HG03175 (cell line): ENCODE data around the gene NF1.
"Not testable (repeated sequence)": the region's sequence is repeated elsewhere in the genome, so short reads cannot be mapped to it uniquely, and the experiment has no call there.

Experiments
- ATAC-seq: cut with Tn5 transposase; IDR thresholded peaks from one replicate; pipeline ENCODE4 v1.9.1; 2021; ENCODE audit warnings: mild to moderate bottlenecking, moderate library complexity; ENCODE audit not compliant: unreplicated experiment

The NF1 gene

DNA sequence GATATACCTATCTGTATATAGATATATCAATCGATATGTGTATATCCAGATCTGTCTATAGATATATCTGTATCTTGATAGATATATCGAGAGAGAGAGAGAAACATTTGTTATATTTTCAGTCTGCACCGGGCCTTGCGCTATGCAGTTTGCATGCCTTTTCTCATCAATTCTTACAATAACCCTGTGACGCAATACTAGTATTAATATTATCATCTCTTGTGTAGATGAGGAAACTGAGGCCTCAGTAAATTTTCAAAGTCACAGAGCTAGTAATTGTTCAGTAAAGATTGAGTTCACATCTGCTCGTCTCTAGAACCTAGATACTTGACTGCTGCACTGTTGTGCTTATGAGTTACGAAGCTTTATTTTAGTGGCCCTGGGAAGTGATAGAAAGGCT, 77.6 kb downstream of the NF1 start:
- no peak for ATAC-seq

- no peak for ATAC-seq
Observed at GRCh38 chr17:31174215-31174614, 79.4 kb downstream of the NF1 start.

DNA sequence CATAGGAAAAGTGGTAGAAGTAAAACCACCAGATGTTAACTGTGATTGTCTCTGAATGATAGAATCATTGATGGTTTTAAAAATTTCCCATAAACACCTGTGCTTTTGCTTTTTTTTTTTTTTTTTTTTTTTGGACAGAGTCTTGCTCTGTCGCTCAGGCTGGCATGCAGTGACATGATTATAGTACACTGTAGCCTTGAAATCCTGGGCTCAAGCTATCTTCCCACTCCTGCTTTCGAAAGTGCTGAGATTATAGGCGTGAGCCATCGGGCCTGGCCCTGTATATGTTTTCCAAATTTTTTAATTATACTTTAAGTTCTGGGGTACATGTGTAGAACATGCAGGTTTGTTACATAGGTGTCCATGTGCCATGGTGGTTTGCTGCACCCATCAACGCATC, 80.5 kb downstream of the NF1 start:
- ATAC-seq: no peak

DNA sequence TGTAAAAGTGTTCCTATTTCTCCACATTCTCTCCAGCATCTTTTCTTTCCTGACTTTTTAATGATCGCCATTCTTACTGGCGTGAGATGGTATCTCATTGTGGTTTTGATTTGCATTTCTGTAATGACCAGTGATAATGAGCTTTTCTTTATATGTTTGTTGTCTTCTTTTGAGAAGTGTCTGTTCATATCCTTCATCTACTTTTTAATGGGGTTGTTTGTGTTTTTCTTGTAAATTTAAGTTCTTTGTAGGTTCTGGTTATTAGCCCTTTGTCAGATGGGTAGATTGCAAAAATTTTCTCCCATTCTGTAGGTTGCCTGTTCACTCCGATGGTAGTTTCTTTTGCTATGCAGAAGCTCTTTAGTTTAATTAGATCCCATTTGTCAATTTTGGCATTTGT, 81.4 kb downstream of the NF1 start:
- ATAC-seq: not testable (repeated sequence)

- ATAC-seq: not testable (repeated sequence)
Observed at GRCh38 chr17:31178951-31179350, 84.2 kb downstream of the NF1 start.

- no peak for ATAC-seq
Observed at GRCh38 chr17:31195305-31195704, 100.5 kb downstream of the NF1 start.

- no peak for ATAC-seq
Observed at GRCh38 chr17:31198026-31198425, 103.2 kb downstream of the NF1 start.

- not testable (repeated sequence) for ATAC-seq
Observed at GRCh38 chr17:31198666-31199065, 103.9 kb downstream of the NF1 start.

DNA sequence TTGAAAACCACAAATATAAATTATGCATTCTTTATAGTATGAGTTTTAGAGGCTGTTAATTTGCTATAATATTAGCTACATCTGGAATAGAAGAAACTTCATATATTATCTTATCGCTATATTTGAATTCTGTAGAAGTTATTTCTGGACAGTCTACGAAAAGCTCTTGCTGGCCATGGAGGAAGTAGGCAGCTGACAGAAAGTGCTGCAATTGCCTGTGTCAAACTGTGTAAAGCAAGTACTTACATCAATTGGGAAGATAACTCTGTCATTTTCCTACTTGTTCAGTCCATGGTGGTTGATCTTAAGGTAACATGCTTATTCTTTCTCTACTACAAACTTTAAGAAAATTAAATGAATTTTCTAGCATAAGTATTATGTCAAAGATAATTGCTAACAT, 105.5 kb downstream of the NF1 start:
- ATAC-seq: no peak

GRCh38 chr17:31202968-31203367, 108.2 kb downstream of the NF1 start:
- ATAC-seq: no peak

- ATAC-seq: no peak
Observed at GRCh38 chr17:31211352-31212012, 116.7 kb downstream of the NF1 start.

GRCh38 chr17:31216031-31216751, 121.4 kb downstream of the NF1 start:
- ATAC-seq: no peak

GRCh38 chr17:31224366-31224765, 129.6 kb downstream of the NF1 start:
- ATAC-seq: no peak

DNA sequence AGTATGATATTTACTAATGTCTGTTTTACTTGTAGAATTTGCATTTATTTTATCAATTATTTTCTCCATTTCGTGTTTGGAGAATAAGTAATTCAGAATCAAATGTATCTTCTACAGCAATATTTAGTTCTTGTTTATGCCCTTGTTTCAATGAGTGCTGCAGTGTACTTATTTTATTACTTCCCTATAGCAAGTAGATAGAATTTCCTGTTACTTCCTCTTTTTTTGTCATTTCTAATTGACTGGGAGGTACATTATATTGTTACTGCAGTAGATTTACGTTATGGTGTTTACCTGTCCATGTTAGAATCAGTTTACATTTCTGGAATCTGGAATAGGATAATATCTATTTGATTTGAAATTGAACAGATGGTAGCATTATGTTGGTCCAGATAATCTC, 131.1 kb downstream of the NF1 start:
- no peak for ATAC-seq

DNA sequence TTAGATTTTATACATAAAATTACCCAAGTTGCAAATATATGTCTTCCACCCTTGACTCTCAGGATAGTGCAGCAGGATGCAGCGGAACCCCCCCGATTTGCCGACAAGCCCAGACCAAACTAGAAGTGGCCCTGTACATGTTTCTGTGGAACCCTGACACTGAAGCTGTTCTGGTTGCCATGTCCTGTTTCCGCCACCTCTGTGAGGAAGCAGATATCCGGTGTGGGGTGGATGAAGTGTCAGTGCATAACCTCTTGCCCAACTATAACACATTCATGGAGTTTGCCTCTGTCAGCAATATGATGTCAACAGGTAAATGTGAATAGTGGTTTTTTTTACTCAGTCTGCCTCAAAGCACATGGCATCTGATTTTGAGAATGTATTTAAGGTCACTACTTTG, 131.6 kb downstream of the NF1 start:
- no peak for ATAC-seq

GRCh38 chr17:31226950-31227349, 132.2 kb downstream of the NF1 start:
- no peak for ATAC-seq

DNA sequence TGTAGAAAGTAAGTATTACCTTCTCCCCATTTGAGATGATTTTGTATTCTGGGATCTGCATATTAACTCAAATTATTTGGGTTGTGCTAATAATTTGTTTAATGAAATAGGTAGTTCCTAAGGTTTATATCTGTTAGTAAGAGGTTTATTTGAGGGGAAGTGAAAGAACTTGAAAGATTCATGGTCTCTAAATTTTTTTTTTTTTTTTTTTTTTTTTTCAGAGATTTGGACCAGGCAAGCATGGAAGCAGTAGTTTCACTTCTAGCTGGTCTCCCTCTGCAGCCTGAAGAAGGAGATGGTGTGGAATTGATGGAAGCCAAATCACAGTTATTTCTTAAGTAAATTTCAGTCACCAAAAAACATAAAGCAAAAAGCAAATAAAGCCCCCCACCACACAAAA, 137.1 kb downstream of the NF1 start:
- no peak for ATAC-seq

DNA sequence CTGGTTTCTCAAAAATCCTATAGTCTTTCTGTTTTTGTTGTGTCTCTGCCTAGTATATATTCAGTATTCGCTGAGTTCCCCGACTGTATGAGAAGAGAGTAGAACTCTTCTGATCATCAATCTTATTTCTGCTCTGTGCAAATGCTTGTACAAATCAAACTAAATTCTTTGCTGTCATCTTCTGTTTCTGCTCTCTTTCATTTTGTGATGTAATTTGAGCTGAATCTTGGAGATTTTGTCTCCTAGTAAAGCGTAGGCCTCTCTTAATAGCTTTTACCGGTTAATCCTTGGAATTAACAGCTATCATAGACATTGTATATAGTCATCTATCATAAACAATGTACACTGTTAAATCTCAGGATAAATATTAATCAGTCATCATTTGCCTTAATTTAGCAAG, 140.3 kb downstream of the NF1 start:
- ATAC-seq: no peak

DNA sequence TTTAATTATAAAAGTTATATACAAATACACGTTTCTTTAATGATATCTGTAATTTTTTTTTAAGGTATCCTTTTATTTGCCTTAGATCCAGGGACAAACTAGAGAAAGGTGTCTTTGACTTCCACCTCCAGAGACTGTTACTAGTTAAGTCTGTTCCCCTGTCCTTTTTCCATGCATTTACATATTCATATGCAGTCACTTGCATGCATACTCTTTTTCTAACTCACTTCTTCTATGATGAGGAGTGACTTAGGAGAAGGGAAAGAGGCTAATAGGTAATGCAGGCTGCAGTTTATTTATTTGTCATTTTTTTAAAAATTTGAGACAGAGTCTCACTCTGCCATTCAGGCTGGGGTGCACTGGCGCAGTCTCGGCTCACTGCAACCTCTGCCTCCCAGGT, 141.4 kb downstream of the NF1 start:
- no peak for ATAC-seq

- no peak for ATAC-seq
Observed at GRCh38 chr17:31236712-31237111, 141.9 kb downstream of the NF1 start.

DNA sequence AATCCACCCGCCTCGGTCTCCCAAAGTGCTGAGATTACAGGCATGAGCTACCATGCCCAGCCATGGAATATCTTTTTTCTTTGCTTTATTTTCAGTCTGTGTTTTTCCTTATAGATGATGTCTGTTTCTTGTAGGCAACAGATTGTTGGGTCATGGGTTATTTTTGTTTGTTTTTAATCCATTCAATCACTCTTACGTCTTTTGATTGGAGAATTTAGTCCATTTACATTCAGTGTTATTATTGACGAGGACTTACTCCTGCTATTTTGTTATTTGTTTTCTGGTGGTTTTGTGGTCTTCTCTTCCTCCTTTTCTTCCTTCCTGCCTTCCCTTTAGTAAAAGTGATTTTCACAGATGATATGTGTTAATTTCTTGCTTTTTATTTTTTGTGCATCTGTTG, 146.3 kb downstream of the NF1 start:
- ATAC-seq: no peak

DNA sequence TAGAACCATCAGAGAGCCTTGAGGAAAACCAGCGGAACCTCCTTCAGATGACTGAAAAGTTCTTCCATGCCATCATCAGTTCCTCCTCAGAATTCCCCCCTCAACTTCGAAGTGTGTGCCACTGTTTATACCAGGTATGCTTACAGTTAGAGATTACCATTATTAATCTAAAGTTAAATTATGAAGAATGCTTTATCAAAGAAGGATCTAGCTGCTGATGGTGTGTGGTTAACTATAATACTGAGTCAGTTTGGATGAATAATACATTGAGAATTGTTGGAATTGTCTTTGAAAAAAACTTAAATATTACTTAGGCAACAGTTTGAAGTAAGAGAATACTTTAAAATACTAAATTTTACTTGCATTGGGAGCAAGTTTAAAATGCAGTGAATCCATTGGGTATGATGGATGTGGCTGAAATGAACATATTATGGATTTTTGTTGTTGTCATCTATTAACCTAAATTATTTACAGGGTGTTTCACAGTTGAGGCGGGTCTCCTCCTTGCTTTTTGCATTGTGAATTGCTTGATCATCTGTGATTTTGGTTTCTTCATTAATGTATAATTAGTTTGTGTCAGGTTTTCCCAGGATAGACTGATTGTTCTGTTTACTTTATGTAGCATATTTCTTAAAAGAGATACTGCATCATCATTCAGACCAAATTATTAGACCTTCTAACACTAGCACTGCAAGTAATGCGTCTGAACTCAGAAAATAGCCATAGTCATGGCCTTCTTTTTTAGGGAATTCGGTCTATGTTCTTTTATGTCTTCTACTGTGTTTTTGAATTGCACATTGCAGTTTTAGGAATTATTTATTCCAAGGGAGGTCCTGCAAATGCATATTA, 154.4 kb downstream of the NF1 start:
- ATAC-seq: no peak
